Stimulated activated CD8-positive, alpha-beta memory T cell treated with anti-CD3 and anti-CD28 coated beads, Interleukin-12 subunit alpha, Interleukin-12 subunit beta, amount 100 ng/mL, for 24 hours (primary cell): ENCODE results near the gene SNX5.
"Not testable (repeated sequence)": the region's sequence is repeated elsewhere in the genome, so short reads cannot be mapped to it uniquely, and the experiment has no call there.

Source experiments
- DNase-seq: peaks from one replicate; pipeline ENCODE4 v3.0.0-alpha.2; 2020; ENCODE audit errors: extremely low read depth

SNX5 gene

GRCh38 chr20:17960400-17960885 lies 8.2 kb downstream of the SNX5 start:
- DNase-seq = not testable (repeated sequence)

GRCh38 chr20:17959257-17959627 lies 9.4 kb downstream of the SNX5 start:
- DNase-seq = no peak

- no peak for DNase-seq
Observed at GRCh38 chr20:17958373-17959256, 10.0 kb downstream of the SNX5 start.

GRCh38 chr20:17957505-17958363 lies 10.9 kb downstream of the SNX5 start:
- DNase-seq = no peak

GRCh38 chr20:17956099-17956685 lies 12.4 kb downstream of the SNX5 start:
- DNase-seq = no peak

GRCh38 chr20:17955302-17955701 lies 13.3 kb downstream of the SNX5 start:
- DNase-seq = no peak

- DNase-seq = no peak
Observed at GRCh38 chr20:17953935-17954334, 14.7 kb downstream of the SNX5 start.

- no peak for DNase-seq
Observed at GRCh38 chr20:17952692-17953684, 15.6 kb downstream of the SNX5 start.

- no peak for DNase-seq
Observed at GRCh38 chr20:17951323-17951722, 17.3 kb downstream of the SNX5 start.

GRCh38 chr20:17950670-17951069 lies 17.9 kb downstream of the SNX5 start:
- DNase-seq = no peak

- no peak for DNase-seq
Observed at GRCh38 chr20:17949899-17950298, 18.7 kb downstream of the SNX5 start.

- no peak for DNase-seq
Observed at GRCh38 chr20:17948442-17948841, 20.2 kb downstream of the SNX5 start.

- no peak for DNase-seq
Observed at GRCh38 chr20:17947474-17947815, 21.1 kb downstream of the SNX5 start.

- no peak for DNase-seq
Observed at GRCh38 chr20:17946572-17947473, 21.8 kb downstream of the SNX5 start.

- DNase-seq = no peak
Observed at GRCh38 chr20:17946040-17946439, 22.6 kb downstream of the SNX5 start.

- no peak for DNase-seq
Observed at GRCh38 chr20:17944854-17945474, 23.6 kb downstream of the SNX5 start.

GRCh38 chr20:17943343-17943742 lies 25.3 kb downstream of the SNX5 start:
- DNase-seq = no peak

GRCh38 chr20:17941826-17942196 lies 26.8 kb downstream of the SNX5 start:
- no peak for DNase-seq

- DNase-seq = no peak
Observed at GRCh38 chr20:17941087-17941825, 27.3 kb downstream of the SNX5 start.
